Esophagus squamous epithelium (tissue), 4 donors: ENCODE data around the gene SSRP1.

Source experiments
- POLR2A ChIP-seq, 4 donors: fragments of 450-650 bp; IDR thresholded peaks; one replicate each; pipeline ENCODE4 v1.6.1; 2017; ENCODE audit warnings: antibody characterized with exemption in 4 of 4, mild to moderate bottlenecking in 4 of 4, moderate library complexity in 3 of 4
- TF ChIP-seq, protein P1 (sequence below), 6 experiments: fragments of 450-650 bp in 4 of 6; fragments of 200-600 bp in 2 of 6; sonication (generic) in 2 of 6; IDR thresholded peaks; one replicate each; pipeline ENCODE4 v1.5.1; 2016 to 2019; ENCODE audit warnings: antibody characterized with exemption in 6 of 6, mild to moderate bottlenecking in 4 of 6, moderate library complexity in 4 of 6

GRCh38 chr11:57320719-57321387 lies 14.8 kb downstream of the SSRP1 start:
- no peak for TF ChIP-seq POLR2A (IDR thresholded peaks at IDR 0.05)
- TF ChIP-seq, protein P1, sequence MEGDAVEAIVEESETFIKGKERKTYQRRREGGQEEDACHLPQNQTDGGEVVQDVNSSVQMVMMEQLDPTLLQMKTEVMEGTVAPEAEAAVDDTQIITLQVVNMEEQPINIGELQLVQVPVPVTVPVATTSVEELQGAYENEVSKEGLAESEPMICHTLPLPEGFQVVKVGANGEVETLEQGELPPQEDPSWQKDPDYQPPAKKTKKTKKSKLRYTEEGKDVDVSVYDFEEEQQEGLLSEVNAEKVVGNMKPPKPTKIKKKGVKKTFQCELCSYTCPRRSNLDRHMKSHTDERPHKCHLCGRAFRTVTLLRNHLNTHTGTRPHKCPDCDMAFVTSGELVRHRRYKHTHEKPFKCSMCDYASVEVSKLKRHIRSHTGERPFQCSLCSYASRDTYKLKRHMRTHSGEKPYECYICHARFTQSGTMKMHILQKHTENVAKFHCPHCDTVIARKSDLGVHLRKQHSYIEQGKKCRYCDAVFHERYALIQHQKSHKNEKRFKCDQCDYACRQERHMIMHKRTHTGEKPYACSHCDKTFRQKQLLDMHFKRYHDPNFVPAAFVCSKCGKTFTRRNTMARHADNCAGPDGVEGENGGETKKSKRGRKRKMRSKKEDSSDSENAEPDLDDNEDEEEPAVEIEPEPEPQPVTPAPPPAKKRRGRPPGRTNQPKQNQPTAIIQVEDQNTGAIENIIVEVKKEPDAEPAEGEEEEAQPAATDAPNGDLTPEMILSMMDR (IDR thresholded peaks at IDR 0.05), result no peak
